Right cardiac atrium (tissue), 5 donors: ENCODE data around the gene ANKRD2. TPM values are rescaled to one million over a fixed set of nuclear protein-coding genes. Genes with fewer than 3 reads are reported as not detected.
A peak's percentile ranks its signal among the peaks of the same experiment; 100 is the strongest.
"Not testable (repeated sequence)": the region's sequence is repeated elsewhere in the genome, so short reads cannot be mapped to it uniquely, and the experiment has no call there.

Experiments
- ATAC-seq, 2 donors: fragments of 200-7000 bp; cut with Tn5 transposase; one replicate each; pipeline versions ENCODE4 v1.8.0 to v1.9.1; 2020; ENCODE audit warnings: moderate library complexity in 2 of 2, mild to moderate bottlenecking in 1 of 2
- DNase-seq, 3 donors: peaks; one replicate each; pipeline ENCODE4 v3.0.0-alpha.2; 2020
- H3K27ac ChIP-seq: one replicate; pipeline ENCODE4 v1.5.1; 2013; ENCODE audit warnings: mild to moderate bottlenecking, low read length, control low read depth, moderate library complexity
- H3K27me3 ChIP-seq: one replicate; pipeline ENCODE4 v1.6.1; 2013; ENCODE audit not compliant: control insufficient read depth, insufficient read depth
- H3K4me1 ChIP-seq: one replicate; pipeline ENCODE4 v1.6.1; 2013; ENCODE audit warnings: low read length; ENCODE audit not compliant: control insufficient read depth, insufficient read depth
- H3K4me3 ChIP-seq: one replicate; pipeline ENCODE4 v1.5.1; 2013; ENCODE audit warnings: low read length, control low read depth
- H3K9me3 ChIP-seq: one replicate; pipeline ENCODE4 v1.6.1; 2013; ENCODE audit warnings: low read length; ENCODE audit not compliant: control insufficient read depth
- WGBS: extraction: QIAGEN DNeasy Blood & Tissue Kit; methylation state at CpG from one replicate; pipeline ENCODE4 v1.1.7; 2013; 5-methylcytosine and 5-hydroxymethylcytosine counted together
- intact Hi-C, 4 donors: fragments of 100-400 bp; cut with DNase I; formaldehyde crosslinking; loops; one replicate each; pipeline versions ENCODE4 v1.11.0 to v1.14.0; 2022 to 2023
- polyA plus RNA-seq: library from polyadenylated mRNA; stranded (reverse); fragments of 200-250 nt; gene quantifications from one replicate; pipeline ENCODE4 v1.2.3, GENCODE V29; 2013
- total RNA-seq, 4 donors: library from RNA; stranded (reverse); fragmentation: NEBNext Ultra II Directional; extraction: Animal tissue kit (Norgen Biotek cat#: 25700); gene quantifications; one replicate each; pipeline ENCODE4 v1.2.1, GENCODE V29; 2021
- donor health status: healthy with polysubstance abuse.
- donor health status: DM: no; HTN: yes; CAD: no.
- donor health status: DM: no; HTN: no; CAD: no.
- donor health status: DM: no; HTN: yes; CAD: no; lungs with severe emphysema.
- donor health status: DM: yes; HTN: yes; CAD: no.

The ANKRD2 gene
- total and polyA plus RNA-seq, 5 donors, result 9.9 to 67.6 (median 19.1) TPM

GRCh38 chr10:97547271-97547600, 25.3 kb upstream of the ANKRD2 start:
- 69% methylated on average over 4 of the region's 4 CpGs for WGBS
- no peak for DNase-seq
- Histone ChIP-seq H3K4me1 (peaks cover 32% of the 10 kb centered on the region), H3K9me3 (no peaks in the 10 kb centered on the region), H3K27ac (no peak overlapping the region), H3K4me3 (no peak overlapping the region), H3K27me3 (no peaks in the 10 kb centered on the region)
- intact Hi-C loops, result loop anchor here in 1 of 4 donors (5.0 kb wide), 1 partner anchor 45 kb away; no protein-coding TSS in a partner anchor
- no peak for ATAC-seq

DNA sequence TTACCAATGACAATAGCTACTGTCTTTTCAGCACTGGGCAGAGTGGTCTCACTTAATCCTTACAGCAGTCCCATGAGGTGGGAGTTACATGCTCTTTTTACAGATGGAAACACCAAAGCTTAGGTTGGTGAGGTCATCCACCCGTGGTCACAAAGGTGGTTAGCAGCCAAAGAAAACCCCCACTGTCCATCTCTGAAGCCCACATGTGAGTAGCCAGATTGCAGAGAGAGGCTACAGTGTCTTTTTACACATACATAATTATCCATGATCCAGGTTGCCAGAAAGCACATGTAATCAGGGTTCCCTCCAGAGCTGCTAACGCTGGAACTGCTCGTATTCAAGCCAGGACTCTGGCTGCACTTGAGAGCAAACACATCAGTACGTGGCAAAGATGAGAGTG, 24.6 kb upstream of the ANKRD2 start:
- ATAC-seq, result peak in 1 of 2 donors; percentile 56
- Histone ChIP-seq H3K27me3 (no peaks in the 10 kb centered on the region), H3K4me1 (peaks cover 27% of the 10 kb centered on the region), H3K27ac (peak overlapping the region; percentile 8), H3K4me3 (no peak overlapping the region), H3K9me3 (no peaks in the 10 kb centered on the region)
- no peak for DNase-seq
- intact Hi-C loops, result loop anchor here in 1 of 4 donors (5.0 kb wide), 1 partner anchor 46 kb away; no protein-coding TSS in a partner anchor
- 44% methylated on average over 4 of the region's 4 CpGs for WGBS

DNA sequence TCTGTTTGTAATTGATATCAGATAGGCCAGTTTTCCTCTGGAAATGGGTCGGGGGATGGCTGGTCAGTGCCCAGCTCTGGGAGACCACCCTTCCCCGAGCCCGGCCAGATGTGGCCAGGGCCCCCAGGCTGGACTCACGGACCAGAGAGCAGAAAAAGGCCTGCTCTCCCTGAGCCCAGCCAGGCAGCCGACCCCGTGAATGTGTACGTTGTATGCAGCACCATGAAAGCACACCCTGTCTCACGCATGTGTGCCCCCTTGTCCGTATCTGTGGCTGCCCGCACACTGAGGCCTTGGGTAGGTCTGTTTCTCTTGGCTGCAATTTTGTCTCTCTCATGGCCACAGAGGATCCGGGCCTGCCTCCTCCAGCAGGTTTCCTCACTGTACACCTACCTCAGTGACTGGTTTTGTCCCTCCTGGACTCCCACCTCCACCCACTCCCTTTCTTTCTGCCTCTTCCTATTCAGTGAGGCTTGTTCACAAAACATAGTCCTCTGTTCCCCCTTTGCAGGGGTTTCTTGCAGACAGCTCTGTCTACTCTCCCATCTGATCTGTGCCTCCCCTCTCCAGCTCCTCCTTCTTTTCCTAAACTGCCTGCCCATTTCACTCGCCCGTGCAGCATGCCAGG, 23.6 kb upstream of the ANKRD2 start:
- WGBS, result 84% methylated on average over 13 of the region's 13 CpGs
- no peaks in the 10 kb centered on the region for H3K9me3 ChIP-seq
- no peak overlapping the region for H3K4me3 ChIP-seq
- DNase-seq (no peak), ATAC-seq (no peak)
- H3K27me3 ChIP-seq, result no peaks in the 10 kb centered on the region
- intact Hi-C loops, result loop anchor here in 1 of 4 donors (5.0 kb wide), 1 partner anchor 47 kb away; no protein-coding TSS in a partner anchor
- H3K4me1 ChIP-seq, result peaks cover 20% of the 10 kb centered on the region
- no peak overlapping the region for H3K27ac ChIP-seq

DNA sequence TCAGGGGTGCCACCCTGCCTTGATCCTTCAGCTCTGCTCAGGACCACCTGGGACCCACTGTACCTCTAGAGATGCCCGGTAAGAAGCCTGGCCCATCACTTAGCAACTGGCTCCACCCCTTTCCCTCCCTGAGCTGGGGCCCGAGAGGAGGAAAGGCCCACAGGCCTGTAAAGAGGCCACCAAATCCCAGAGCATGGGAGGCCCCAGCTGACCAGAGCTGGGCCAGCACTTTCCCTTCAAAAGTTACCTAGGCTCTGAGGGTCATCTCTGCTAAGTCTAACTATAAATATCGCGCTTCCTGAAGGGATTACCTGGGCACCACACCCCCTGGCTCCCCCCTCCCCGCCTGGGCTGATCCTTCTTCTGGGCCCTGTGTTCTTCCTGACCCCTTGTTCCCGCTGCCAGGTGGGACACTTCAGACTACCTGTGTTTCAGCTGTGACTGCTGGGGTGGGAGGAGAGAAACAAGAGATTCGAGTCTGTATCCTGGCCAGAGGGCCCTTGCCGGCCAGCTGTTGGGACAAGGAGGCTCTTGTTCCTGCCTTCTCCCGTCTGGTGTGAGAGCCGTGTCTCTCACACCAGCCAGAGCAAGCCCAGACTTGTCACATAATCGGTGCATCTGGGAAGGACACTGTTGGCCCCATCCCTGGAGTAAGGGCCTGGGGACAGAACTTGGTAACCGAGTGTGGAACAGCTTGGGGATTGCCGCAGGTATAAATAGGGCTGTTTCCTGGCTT, 22.8 kb upstream of the ANKRD2 start:
- no peaks in the 10 kb centered on the region for H3K27me3 ChIP-seq
- peak overlapping the region; percentile 61 for H3K27ac ChIP-seq
- H3K4me1 ChIP-seq, result peaks cover 18% of the 10 kb centered on the region
- intact Hi-C loops, result loop anchor here (5.0 to 10.0 kb wide), 3 partner anchors 47 to 87 kb away; no protein-coding TSS in a partner anchor
- peak; percentile 55 to 61 for ATAC-seq
- peak; percentile 55 to 78 (median 72) for DNase-seq
- H3K4me3 ChIP-seq, result no peak overlapping the region
- H3K9me3 ChIP-seq, result no peaks in the 10 kb centered on the region
- WGBS, result 39% methylated on average over 13 of the region's 13 CpGs

DNA sequence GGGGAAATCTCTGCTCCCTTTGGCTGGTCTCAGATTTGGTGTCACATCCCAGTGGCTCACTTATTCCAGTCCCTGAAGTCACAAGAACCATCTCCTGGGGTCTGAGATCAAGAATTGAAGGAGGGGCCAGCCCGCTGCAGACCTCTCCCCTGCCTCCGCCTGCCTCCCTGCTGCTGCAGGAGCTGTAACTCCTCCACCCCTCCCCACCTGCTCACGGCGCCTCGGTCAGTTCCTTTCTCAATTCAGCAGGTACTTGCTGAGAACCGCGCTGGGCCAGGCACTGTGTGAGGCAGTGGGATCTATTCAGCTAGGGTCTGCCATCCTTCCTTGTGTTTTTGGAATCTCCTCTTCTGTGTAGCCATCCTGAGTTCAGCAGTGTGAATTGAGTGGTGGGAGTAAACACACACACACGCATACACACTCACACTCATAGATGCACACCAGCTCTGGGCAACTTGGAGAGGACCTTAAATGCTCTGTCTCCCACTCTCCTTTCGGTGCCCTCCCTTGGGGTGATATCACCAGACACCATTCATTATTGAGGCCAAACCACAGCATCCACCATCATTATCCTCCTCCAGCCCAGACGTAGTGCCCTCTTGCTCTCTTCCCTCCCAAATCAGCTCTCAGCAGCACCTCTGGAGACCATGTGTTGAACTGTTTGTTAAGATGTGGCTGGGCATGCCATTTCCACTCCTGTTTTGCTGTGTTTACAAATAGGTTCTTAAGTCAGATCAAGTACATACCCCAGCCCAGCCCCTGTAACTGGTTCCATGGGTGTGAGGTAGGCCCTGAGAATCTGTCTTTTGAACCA, 22.0 kb upstream of the ANKRD2 start:
- peak overlapping the region; percentile 61 for H3K27ac ChIP-seq
- no peak overlapping the region for H3K4me3 ChIP-seq
- H3K27me3 ChIP-seq, result no peaks in the 10 kb centered on the region
- DNase-seq (no peak), ATAC-seq (no peak)
- intact Hi-C loops, result loop anchor here (5.0 to 10.0 kb wide), 2 partner anchors 86 to 88 kb away; no protein-coding TSS in a partner anchor
- 82% methylated on average over 10 of the region's 10 CpGs for WGBS
- H3K4me1 ChIP-seq, result peaks cover 18% of the 10 kb centered on the region
- no peaks in the 10 kb centered on the region for H3K9me3 ChIP-seq

DNA sequence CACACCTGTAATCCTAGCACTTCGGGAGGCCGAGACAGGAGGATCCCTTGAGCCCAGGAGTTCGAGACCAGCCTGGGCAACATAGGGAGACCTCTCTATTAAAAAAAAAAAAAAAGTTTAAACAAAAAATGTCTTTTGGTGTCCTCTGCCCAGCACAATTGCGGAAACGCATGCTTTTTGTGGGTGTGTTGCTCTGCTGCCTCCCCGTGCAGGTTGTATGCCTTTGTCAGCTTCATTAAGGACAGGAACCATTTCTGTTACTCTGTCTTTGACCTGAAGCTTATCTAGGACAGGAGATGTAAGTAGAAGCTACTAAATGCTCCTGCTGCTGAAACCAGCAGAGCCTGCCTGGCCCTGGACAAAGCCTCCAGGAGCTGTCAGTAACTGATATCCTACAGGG, 21.3 kb upstream of the ANKRD2 start:
- Histone ChIP-seq H3K4me1 (peaks cover 18% of the 10 kb centered on the region), H3K27ac (no peak overlapping the region)
- WGBS, result 91% methylated on average over 6 of the region's 6 CpGs

GRCh38 chr10:97553575-97554031, 19.0 kb upstream of the ANKRD2 start:
- no peaks in the 10 kb centered on the region for H3K9me3 ChIP-seq
- H3K27ac ChIP-seq, result no peak overlapping the region
- intact Hi-C loops, result loop anchor here (5.0 to 10.0 kb wide), 2 partner anchors 89 to 91 kb away; no protein-coding TSS in a partner anchor
- peaks cover 12% of the 10 kb centered on the region for H3K4me1 ChIP-seq
- 21% methylated on average over 6 of the region's 6 CpGs for WGBS
- H3K27me3 ChIP-seq, result no peaks in the 10 kb centered on the region
- ATAC-seq (peak; percentile 91), DNase-seq (peak; percentile 68 to 92 (median 84))
- no peak overlapping the region for H3K4me3 ChIP-seq

More for the DNA sequence above, 21.3 kb upstream of the ANKRD2 start:
- no peaks in the 10 kb centered on the region for H3K9me3 ChIP-seq
- ATAC-seq (no peak), DNase-seq (peak in 1 of 3 donors; percentile 11)
- intact Hi-C loops, result loop anchor here (5.0 to 10.0 kb wide), 2 partner anchors 86 to 89 kb away; no protein-coding TSS in a partner anchor
- H3K4me3 ChIP-seq, result no peak overlapping the region
- H3K27me3 ChIP-seq, result no peaks in the 10 kb centered on the region

- intact Hi-C loops, result loop anchor here (5.0 to 10.0 kb wide), 2 partner anchors 90 to 92 kb away; no protein-coding TSS in a partner anchor
- H3K9me3 ChIP-seq, H3K27ac ChIP-seq, H3K27me3 ChIP-seq, ATAC-seq, H3K4me3 ChIP-seq: not testable (repeated sequence)
- peak in 1 of 3 donors; percentile 1 for DNase-seq
- peaks cover 12% of the 10 kb centered on the region for H3K4me1 ChIP-seq
- WGBS, result 93% methylated on average over 5 of the region's 5 CpGs
These were observed 18.2 kb upstream of the ANKRD2 start for GRCh38 chr10:97554336-97554735.

- 99% methylated on average over 7 of the region's 10 CpGs for WGBS
- not testable (repeated sequence) for H3K4me1 ChIP-seq, H3K27ac ChIP-seq, H3K4me3 ChIP-seq, H3K27me3 ChIP-seq, ATAC-seq, DNase-seq, H3K9me3 ChIP-seq
- intact Hi-C loops, result loop anchor here in 1 of 4 donors (10.0 kb wide), 1 partner anchor 91 kb away; no protein-coding TSS in a partner anchor
These were observed 17.0 kb upstream of the ANKRD2 start for GRCh38 chr10:97555541-97555940.

GRCh38 chr10:97560731-97561381, 11.7 kb upstream of the ANKRD2 start:
- not testable (repeated sequence) for H3K4me3 ChIP-seq, H3K27ac ChIP-seq
- DNase-seq, result peak in 1 of 3 donors; percentile 73

More at GRCh38 chr10:97560731-97561381, 11.7 kb upstream of the ANKRD2 start:
- ATAC-seq, intact Hi-C loops, H3K27me3 ChIP-seq, H3K9me3 ChIP-seq, H3K4me1 ChIP-seq: not testable (repeated sequence)
- 75% methylated on average over 17 of the region's 17 CpGs for WGBS
